Measurements from ENCODE around the gene RGN. TPM values are rescaled to one million over a fixed set of nuclear protein-coding genes. Genes with fewer than 3 reads are reported as not detected.

The RGN gene
- total RNA-seq, result 0.26 and 2.4 TPM in 2 replicates

DNA sequence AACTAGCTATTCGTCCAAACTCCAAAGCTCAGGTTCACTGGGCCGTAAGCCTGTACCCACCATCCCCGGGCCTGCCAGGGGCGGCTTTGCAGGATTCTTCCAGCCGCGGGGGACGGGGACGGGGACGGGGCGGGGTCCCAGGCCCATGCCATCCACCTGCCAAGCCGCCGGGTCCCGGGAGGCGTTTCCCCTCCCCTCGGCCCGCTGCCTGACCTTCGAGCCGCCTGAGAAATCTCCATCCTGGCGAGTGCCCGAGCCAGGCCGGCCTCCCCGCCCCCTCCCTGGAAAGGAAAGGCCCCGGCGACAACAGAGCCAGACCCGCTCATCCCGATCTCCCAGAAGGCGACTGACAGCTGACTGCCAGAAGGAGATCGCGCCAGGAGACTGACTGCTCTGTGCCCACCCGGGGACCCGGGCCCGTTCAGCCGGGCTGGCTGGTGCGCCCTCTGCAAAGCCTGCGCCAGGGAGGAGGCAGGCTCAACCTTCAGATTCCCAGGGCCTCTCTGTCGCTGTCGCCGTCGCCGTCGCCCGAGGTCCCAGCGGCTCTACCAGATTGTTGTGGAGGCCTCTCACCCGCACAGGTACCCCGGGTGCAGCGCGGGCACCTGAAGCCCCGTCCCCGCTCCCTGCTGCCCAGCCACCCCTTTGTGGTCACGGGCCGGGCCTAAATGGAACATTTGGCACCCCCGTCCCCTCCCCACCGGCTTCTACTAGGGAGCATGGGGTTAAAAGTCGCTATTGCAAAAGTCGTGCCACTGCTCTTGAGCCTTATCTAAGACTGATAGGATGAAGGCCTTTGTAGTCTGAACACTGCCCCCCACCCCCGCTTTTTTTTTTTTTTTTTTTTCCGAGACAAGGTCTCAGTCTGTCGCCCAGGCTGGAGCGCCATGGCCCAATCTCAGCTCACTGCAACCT lies at the start of gene RGN:
Gene RGN, plus strand, starts transcription at position 315 of the 915 bp plus-strand sequence. CDS start 2,702 bp downstream, outside the sequence.

Other genes with a start within 250 kb of the RGN start
- gene RP2, start 241.4 kb upstream of the RGN start, total RNA-seq, result 12.1 and 12.8 TPM in 2 replicates
- gene JADE3, start 166.0 kb upstream of the RGN start, total RNA-seq, result 2.8 and 3.9 TPM in 2 replicates
- 43.3 and 73.1 TPM in 2 replicates for gene NDUFB11, start 66.3 kb downstream of the RGN start, total RNA-seq
- 38.6 and 48.2 TPM in 2 replicates for gene RBM10, start 66.8 kb downstream of the RGN start, total RNA-seq
- 94.7 and 115 TPM in 2 replicates for gene UBA1, start 115.4 kb downstream of the RGN start, total RNA-seq
- gene CDK16, start 140.2 kb downstream of the RGN start, total RNA-seq, result 36.6 TPM in 2 replicates
- 50.3 and 70.0 TPM in 2 replicates for gene USP11, start 154.6 kb downstream of the RGN start, total RNA-seq